HepG2 (cell line): ENCODE results near the gene EBF4. TPM values are rescaled to one million over a fixed set of nuclear protein-coding genes. Genes with fewer than 3 reads are reported as not detected.
A peak's percentile ranks its signal among the peaks of the same experiment; 100 is the strongest.

Experiments
- AKAP8 ChIP-seq: sonication (generic); formaldehyde crosslinking; IDR thresholded peaks from 2 replicates; pipeline ENCODE4 v1.5.1; 2020; ENCODE audit warnings: mild to moderate bottlenecking, missing genetic modification reagents
- MED13 ChIP-seq: sonication (generic); formaldehyde crosslinking; IDR thresholded peaks from 2 replicates; pipeline ENCODE4 v1.5.0; 2020; ENCODE audit warnings: missing genetic modification reagents
- MTA1 ChIP-seq: sonication (generic); formaldehyde crosslinking; IDR thresholded peaks from 2 replicates; pipeline ENCODE4 v1.4.0; 2020; ENCODE audit warnings: missing genetic modification reagents, mild to moderate bottlenecking, borderline replicate concordance
- NR2F6 ChIP-seq, 2 experiments: IDR thresholded peaks; 2 replicates each; pipeline ENCODE4 v1.6.1; 2016; ENCODE audit warnings: antibody characterized with exemption in 1 of 2, mild to moderate bottlenecking in 1 of 2
- PHF8 ChIP-seq: sonication (generic); formaldehyde crosslinking; IDR thresholded peaks from 2 replicates; pipeline ENCODE4 v1.5.0; 2020; ENCODE audit warnings: missing genetic modification reagents
- POLR2AphosphoS2 ChIP-seq: IDR thresholded peaks from 2 replicates; pipeline ENCODE4 v1.6.1; 2011; ENCODE audit warnings: low read depth, low read length, improper control_type of control experiment
- SMC3 ChIP-seq: IDR thresholded peaks from 2 replicates; pipeline ENCODE4 v1.6.1; 2011; ENCODE audit warnings: low read length, improper control_type of control experiment
- STAG1 ChIP-seq: sonication (generic); formaldehyde crosslinking; IDR thresholded peaks from 2 replicates; pipeline ENCODE4 v1.4.0; 2020; ENCODE audit warnings: missing genetic modification reagents
- ZMYM4 ChIP-seq: sonication (generic); formaldehyde crosslinking; IDR thresholded peaks from 2 replicates; pipeline ENCODE4 v1.8.1; 2023; ENCODE audit warnings: mild to moderate bottlenecking, missing genetic modification reagents
- ZNF235 ChIP-seq: sonication (generic); formaldehyde crosslinking; IDR thresholded peaks from 2 replicates; pipeline ENCODE4 v1.8.1; 2023; ENCODE audit warnings: mild to moderate bottlenecking, missing genetic modification reagents, borderline replicate concordance
- ZNF367 ChIP-seq: sonication (generic); formaldehyde crosslinking; IDR thresholded peaks from 2 replicates; pipeline ENCODE4 v1.4.0; 2020; ENCODE audit warnings: missing genetic modification reagents, borderline replicate concordance
- ZNF713 ChIP-seq: sonication (generic); formaldehyde crosslinking; IDR thresholded peaks from 2 replicates; pipeline ENCODE4 v1.4.0; 2020; ENCODE audit warnings: mild to moderate bottlenecking, missing genetic modification reagents
- ZNF792 ChIP-seq: IDR thresholded peaks from 2 replicates; pipeline ENCODE4 v1.6.1; 2016
- polyA plus RNA-seq, 8 experiments: library from polyadenylated mRNA; depleted of rRNA in 3 of 8; stranded (reverse) in 7 of 8; unstranded in 1 of 8; fragments of >200 nt; fragmentation: Illumina TruSeq in 4 of 8; extraction: Trizol in 4 of 8; gene quantifications; 2 replicates each; pipeline versions ENCODE4 v1.2.1 to v1.2.3, GENCODE V29; 2011 to 2016; ENCODE audit warnings: low read depth in 4 of 8, missing spikeins in 1 of 8, mixed read lengths in 1 of 8; ENCODE audit not compliant: insufficient read depth in 1 of 8
- total RNA-seq, 5 experiments: library from RNA; depleted of rRNA; stranded (reverse); fragments of >200 nt; fragmentation: Illumina TruSeq; extraction: Trizol; gene quantifications; 2 replicates each; pipeline ENCODE4 v1.2.3, GENCODE V29; 2016; ENCODE audit warnings: low read depth in 1 of 5
- TF ChIP-seq, protein P1 (sequence below): sonication (generic); formaldehyde crosslinking; IDR thresholded peaks from 2 replicates; pipeline ENCODE4 v1.4.0; 2020; ENCODE audit warnings: missing genetic modification reagents
- TF ChIP-seq, protein P2 (sequence below), 2 experiments: fragments of 450-650 bp in 1 of 2; sonication (generic) in 1 of 2; formaldehyde crosslinking in 1 of 2; IDR thresholded peaks; 2 replicates each; pipeline versions ENCODE4 v1.6.1 to v1.8.0; 2016 to 2022; ENCODE audit warnings: antibody characterized with exemption in 1 of 2, mild to moderate bottlenecking in 1 of 2, missing genetic modification reagents in 1 of 2
- TF ChIP-seq, protein P3 (sequence below): sonication (generic); formaldehyde crosslinking; IDR thresholded peaks from 2 replicates; pipeline ENCODE4 v1.5.0; 2020; ENCODE audit warnings: missing genetic modification reagents
- TF ChIP-seq, protein P4 (sequence below): sonication (generic); formaldehyde crosslinking; IDR thresholded peaks from 2 replicates; pipeline ENCODE4 v1.4.0; 2020; ENCODE audit warnings: missing genetic modification reagents

The EBF4 gene
- total and polyA plus RNA-seq, 2 of the 13 experiments (the other 11 are each of a cell fraction or from before 2014, with no cell fraction given) = 0.84 to 2.2 TPM

DNA sequence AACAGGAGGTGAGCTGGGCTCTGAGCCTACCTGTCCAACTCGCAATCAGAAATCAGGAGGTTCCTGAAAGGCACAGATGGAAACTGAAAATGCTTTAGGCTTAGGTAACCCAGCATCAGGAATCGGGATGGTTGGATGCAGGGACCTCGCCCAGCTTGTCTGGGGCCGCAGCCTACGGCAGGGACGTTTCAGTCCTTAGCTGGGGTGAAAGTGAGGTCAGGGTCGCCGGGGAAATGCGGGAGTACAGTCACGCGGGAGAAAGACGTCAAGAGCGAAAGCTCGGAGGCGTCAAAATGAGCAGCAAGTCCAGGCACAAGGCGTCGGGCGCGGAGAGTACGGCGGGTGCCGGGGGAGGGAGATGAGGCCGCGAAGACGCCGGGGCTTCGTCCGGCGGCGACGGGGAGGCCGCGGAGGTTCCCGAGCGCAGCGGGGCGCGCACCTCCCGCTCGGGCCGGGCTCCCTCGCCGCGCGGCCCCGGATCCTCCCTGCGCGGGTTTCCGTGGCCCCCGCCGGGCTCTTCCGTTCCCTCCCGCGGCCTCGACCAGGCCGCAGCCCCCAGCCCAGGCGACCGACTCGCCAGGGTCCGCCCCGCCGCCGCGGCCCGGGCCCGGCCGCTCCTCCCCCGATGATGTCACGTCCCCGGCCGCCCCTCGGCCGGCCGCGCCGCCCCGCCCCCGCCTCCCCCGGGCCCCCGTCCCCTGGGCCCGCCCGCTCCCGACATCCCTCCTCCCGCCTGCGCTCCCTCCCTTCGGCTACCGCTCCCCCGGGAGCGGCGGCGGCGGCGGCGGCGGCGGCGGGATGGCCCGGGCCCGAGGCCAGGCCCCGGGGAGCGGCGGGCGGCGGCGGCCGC is at the start of gene EBF4 (continued):
- TF ChIP-seq ZNF367 (CRISPR knock-in tag) (no peak), PHF8 (no peak), POLR2AphosphoS2 (no peak), ZNF713 (CRISPR knock-in tag) (0 out of 2 replicates have a peak, but pooled peaks have one; percentile 57), MED13 (CRISPR knock-in tag) (no peak), ZNF235 (no peak), MTA1 (CRISPR knock-in tag) (peak; percentile 75; the same call in 1 of the 2 replicates), NR2F6 (IDR thresholded peaks at IDR 0.05) (no peak), NR2F6 (CRISPR knock-in tag; IDR thresholded peaks at IDR 0.05) (0 out of 2 replicates have a peak, but pooled peaks have one; percentile 17), ZMYM4 (CRISPR knock-in tag) (peak; percentile 57; the same call in 1 of the 2 replicates), SMC3 (no peak), ZNF792 (CRISPR knock-in tag) (peak; percentile 55; the same call in 1 of the 2 replicates), AKAP8 (CRISPR knock-in tag) (0 out of 2 replicates have a peak, but pooled peaks have one; percentile 46), STAG1 (CRISPR knock-in tag) (no peak)
- TF ChIP-seq, protein P1, sequence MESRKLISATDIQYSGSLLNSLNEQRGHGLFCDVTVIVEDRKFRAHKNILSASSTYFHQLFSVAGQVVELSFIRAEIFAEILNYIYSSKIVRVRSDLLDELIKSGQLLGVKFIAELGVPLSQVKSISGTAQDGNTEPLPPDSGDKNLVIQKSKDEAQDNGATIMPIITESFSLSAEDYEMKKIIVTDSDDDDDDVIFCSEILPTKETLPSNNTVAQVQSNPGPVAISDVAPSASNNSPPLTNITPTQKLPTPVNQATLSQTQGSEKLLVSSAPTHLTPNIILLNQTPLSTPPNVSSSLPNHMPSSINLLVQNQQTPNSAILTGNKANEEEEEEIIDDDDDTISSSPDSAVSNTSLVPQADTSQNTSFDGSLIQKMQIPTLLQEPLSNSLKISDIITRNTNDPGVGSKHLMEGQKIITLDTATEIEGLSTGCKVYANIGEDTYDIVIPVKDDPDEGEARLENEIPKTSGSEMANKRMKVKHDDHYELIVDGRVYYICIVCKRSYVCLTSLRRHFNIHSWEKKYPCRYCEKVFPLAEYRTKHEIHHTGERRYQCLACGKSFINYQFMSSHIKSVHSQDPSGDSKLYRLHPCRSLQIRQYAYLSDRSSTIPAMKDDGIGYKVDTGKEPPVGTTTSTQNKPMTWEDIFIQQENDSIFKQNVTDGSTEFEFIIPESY = no peak
- TF ChIP-seq, protein P2, sequence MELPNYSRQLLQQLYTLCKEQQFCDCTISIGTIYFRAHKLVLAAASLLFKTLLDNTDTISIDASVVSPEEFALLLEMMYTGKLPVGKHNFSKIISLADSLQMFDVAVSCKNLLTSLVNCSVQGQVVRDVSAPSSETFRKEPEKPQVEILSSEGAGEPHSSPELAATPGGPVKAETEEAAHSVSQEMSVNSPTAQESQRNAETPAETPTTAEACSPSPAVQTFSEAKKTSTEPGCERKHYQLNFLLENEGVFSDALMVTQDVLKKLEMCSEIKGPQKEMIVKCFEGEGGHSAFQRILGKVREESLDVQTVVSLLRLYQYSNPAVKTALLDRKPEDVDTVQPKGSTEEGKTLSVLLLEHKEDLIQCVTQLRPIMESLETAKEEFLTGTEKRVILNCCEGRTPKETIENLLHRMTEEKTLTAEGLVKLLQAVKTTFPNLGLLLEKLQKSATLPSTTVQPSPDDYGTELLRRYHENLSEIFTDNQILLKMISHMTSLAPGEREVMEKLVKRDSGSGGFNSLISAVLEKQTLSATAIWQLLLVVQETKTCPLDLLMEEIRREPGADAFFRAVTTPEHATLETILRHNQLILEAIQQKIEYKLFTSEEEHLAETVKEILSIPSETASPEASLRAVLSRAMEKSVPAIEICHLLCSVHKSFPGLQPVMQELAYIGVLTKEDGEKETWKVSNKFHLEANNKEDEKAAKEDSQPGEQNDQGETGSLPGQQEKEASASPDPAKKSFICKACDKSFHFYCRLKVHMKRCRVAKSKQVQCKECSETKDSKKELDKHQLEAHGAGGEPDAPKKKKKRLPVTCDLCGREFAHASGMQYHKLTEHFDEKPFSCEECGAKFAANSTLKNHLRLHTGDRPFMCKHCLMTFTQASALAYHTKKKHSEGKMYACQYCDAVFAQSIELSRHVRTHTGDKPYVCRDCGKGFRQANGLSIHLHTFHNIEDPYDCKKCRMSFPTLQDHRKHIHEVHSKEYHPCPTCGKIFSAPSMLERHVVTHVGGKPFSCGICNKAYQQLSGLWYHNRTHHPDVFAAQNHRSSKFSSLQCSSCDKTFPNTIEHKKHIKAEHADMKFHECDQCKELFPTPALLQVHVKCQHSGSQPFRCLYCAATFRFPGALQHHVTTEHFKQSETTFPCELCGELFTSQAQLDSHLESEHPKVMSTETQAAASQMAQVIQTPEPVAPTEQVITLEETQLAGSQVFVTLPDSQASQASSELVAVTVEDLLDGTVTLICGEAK (IDR thresholded peaks at IDR 0.05) = no peak
- TF ChIP-seq, protein P2 (CRISPR knock-in tag; IDR thresholded peaks at IDR 0.05) = 0 out of 2 replicates have a peak, but pooled peaks have one; percentile 70
- TF ChIP-seq, protein P3, sequence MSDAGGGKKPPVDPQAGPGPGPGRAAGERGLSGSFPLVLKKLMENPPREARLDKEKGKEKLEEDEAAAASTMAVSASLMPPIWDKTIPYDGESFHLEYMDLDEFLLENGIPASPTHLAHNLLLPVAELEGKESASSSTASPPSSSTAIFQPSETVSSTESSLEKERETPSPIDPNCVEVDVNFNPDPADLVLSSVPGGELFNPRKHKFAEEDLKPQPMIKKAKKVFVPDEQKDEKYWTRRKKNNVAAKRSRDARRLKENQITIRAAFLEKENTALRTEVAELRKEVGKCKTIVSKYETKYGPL (CRISPR knock-in tag) = 0 out of 2 replicates have a peak, but pooled peaks have one; percentile 19
- TF ChIP-seq, protein P4, sequence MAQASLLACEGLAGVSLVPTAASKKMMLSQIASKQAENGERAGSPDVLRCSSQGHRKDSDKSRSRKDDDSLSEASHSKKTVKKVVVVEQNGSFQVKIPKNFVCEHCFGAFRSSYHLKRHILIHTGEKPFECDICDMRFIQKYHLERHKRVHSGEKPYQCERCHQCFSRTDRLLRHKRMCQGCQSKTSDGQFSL = 0 out of 2 replicates have a peak, but pooled peaks have one; percentile 21
